Thyroid gland (tissue), 4 donors: Measurements from ENCODE around the gene PGM5. TPM values are rescaled to one million over a fixed set of nuclear protein-coding genes. Genes with fewer than 3 reads are reported as not detected.
"Not testable (repeated sequence)": the region's sequence is repeated elsewhere in the genome, so short reads cannot be mapped to it uniquely, and the experiment has no call there.

Source experiments
- DNase-seq, 2 donors: peaks; one replicate each; pipeline ENCODE4 v3.0.0-alpha.2; 2019
- H3K27ac ChIP-seq, 3 donors: fragments of 200-600 bp; sonication (generic); 1 replicate in 2 of 3; 2 replicates in 1 of 3; pipeline ENCODE4 v1.5.1; 2016 to 2019; ENCODE audit warnings: mild to moderate bottlenecking in 1 of 3, moderate library complexity in 1 of 3
- H3K27me3 ChIP-seq: fragments of 200-600 bp; sonication (generic); one replicate; pipeline ENCODE4 v1.5.1; 2019
- H3K36me3 ChIP-seq, 2 donors: fragments of 200-600 bp; sonication (generic); one replicate each; pipeline ENCODE4 v1.5.1; 2016 to 2019
- H3K4me1 ChIP-seq, 2 donors: fragments of 200-600 bp; sonication (generic); one replicate each; pipeline ENCODE4 v1.5.1; 2017 to 2019
- H3K4me3 ChIP-seq, 3 donors: fragments of 200-600 bp; sonication (generic); replicated peaks in 1 of 3; 1 replicate in 2 of 3; 2 replicates in 1 of 3; pipeline ENCODE4 v1.5.1; 2016; ENCODE audit warnings: mild to moderate bottlenecking in 1 of 3
- H3K9me3 ChIP-seq: fragments of 200-600 bp; sonication (generic); one replicate; pipeline ENCODE4 v1.5.1; 2017
- CTCF ChIP-seq, 6 experiments: fragments of 200-600 bp in 3 of 6; fragments of 450-650 bp in 3 of 6; sonication (generic) in 3 of 6; IDR thresholded peaks; one replicate each; pipeline ENCODE4 v1.5.1; 2016 to 2019; ENCODE audit warnings: antibody characterized with exemption in 6 of 6, mild to moderate bottlenecking in 2 of 6, inconsistent platforms in 1 of 6, moderate library complexity in 1 of 6
- WGBS, 2 donors: methylation state at CpG; one replicate each; pipeline ENCODE4 v1.1.5; 2017; 5-methylcytosine and 5-hydroxymethylcytosine counted together
- intact Hi-C: fragments of 100-400 bp; cut with DNase I; formaldehyde crosslinking; loops from one replicate; pipeline ENCODE4 v1.15.1; 2023
- total RNA-seq, 4 donors: library from RNA; depleted of rRNA; stranded (reverse); fragments of >200 nt; gene quantifications; one replicate each; pipeline ENCODE4 v1.2.3, GENCODE V29; 2016

Gene PGM5
- total RNA-seq, 4 donors from 2014 or later: 21.4 to 56.6 (median 29.0) TPM

GRCh38 chr9:68342265-68343025 lies 14.0 kb upstream of the PGM5 start:
- TF ChIP-seq CTCF (IDR thresholded peaks at IDR 0.05): peak in 1 of 6 experiments; percentile 31

GRCh38 chr9:68343242-68343641 lies 13.2 kb upstream of the PGM5 start:
- H3K27ac ChIP-seq, H3K4me3 ChIP-seq, H3K4me1 ChIP-seq, H3K9me3 ChIP-seq, DNase-seq, intact Hi-C loops, H3K36me3 ChIP-seq, H3K27me3 ChIP-seq: not testable (repeated sequence)
- 73 to 75% methylated on average over 4 of the region's 4 CpGs for WGBS, 2 donors

More at GRCh38 chr9:68342265-68343025, 14.0 kb upstream of the PGM5 start:
- H3K4me1 ChIP-seq, H3K27me3 ChIP-seq, intact Hi-C loops, H3K9me3 ChIP-seq, H3K36me3 ChIP-seq, DNase-seq, H3K27ac ChIP-seq, H3K4me3 ChIP-seq: not testable (repeated sequence)
- WGBS, 2 donors: 15 to 30% methylated on average over 3 to 5 of the region's 10 CpGs

- H3K4me1 ChIP-seq, H3K9me3 ChIP-seq, H3K27me3 ChIP-seq, intact Hi-C loops, H3K36me3 ChIP-seq, H3K27ac ChIP-seq, DNase-seq, H3K4me3 ChIP-seq: not testable (repeated sequence)
- WGBS, 2 donors: 30 to 62% methylated on average over 3 of the region's 4 CpGs
Measured at GRCh38 chr9:68343992-68344391, 12.4 kb upstream of the PGM5 start.

DNA sequence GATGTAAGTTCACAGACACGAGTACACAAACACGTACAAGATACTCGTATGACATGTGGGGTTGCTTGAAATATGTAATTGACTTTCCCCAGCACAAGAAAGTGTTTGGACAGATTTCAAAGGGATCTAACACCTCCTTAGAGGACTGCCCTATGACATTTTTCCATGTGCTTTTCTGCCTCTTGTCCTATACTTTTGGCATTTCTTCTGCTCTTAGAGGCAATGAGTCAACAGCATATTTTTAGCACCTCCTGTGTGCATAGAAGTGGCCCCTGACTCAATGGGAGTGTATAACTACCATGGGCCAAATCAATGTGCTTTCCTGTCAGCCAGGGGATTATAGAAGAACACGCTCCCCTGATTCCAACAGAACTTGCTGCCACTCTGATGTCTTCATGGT lies 4.7 kb upstream of the PGM5 start:
- H3K27me3 ChIP-seq, H3K27ac ChIP-seq, H3K4me3 ChIP-seq, H3K9me3 ChIP-seq, intact Hi-C loops, H3K36me3 ChIP-seq, DNase-seq, H3K4me1 ChIP-seq: not testable (repeated sequence)
- WGBS, 2 donors: 85 to 87% methylated on average over 4 of the region's 4 CpGs

DNA sequence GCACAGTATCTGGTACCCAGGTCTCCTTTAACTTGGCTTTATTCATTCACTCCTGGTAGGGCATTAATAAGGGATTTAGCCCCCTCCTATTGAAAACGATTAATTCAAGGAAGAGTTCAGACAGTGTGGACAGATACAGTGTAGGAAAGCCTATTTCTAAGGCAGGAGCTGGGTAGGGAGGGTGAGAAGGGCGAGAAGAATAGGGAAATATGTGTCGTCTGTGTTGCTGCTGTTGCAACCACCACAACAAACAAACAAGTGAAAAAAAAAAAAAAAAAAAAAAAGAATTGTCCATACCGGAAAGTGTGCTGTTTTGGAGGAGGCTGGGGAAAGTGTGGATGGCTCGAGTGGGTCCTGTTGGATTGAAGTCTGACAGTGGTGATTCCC lies 425 bp upstream of the PGM5 start:
- H3K27me3 ChIP-seq, H3K27ac ChIP-seq, H3K4me1 ChIP-seq, H3K4me3 ChIP-seq, intact Hi-C loops, H3K36me3 ChIP-seq, H3K9me3 ChIP-seq, DNase-seq: not testable (repeated sequence)
- WGBS, 2 donors: 13 to 16% methylated on average over 5 of the region's 5 CpGs

GRCh38 chr9:68357119-68357714 lies 806 bp downstream of the PGM5 start:
- peak overlapping the region in 1 of 3 donors; percentile 37 for H3K4me3 ChIP-seq
- H3K27ac ChIP-seq: peak overlapping the region in 2 of 3 donors; percentile 30 to 71
- DNase-seq, H3K36me3 ChIP-seq, H3K27me3 ChIP-seq, H3K4me1 ChIP-seq, H3K9me3 ChIP-seq, intact Hi-C loops: not testable (repeated sequence)
- 3 to 6% methylated on average over 6 to 7 of the region's 57 CpGs for WGBS, 2 donors

- H3K27me3 ChIP-seq, H3K9me3 ChIP-seq, intact Hi-C loops, DNase-seq, H3K36me3 ChIP-seq, H3K4me3 ChIP-seq, H3K4me1 ChIP-seq, H3K27ac ChIP-seq: not testable (repeated sequence)
- WGBS, 2 donors: 12 to 14% methylated on average over 6 of the region's 10 CpGs
Measured at GRCh38 chr9:68366933-68367547, 10.6 kb downstream of the PGM5 start.

GRCh38 chr9:68375789-68376188 lies 19.4 kb downstream of the PGM5 start:
- intact Hi-C loops, DNase-seq, H3K27me3 ChIP-seq, H3K4me1 ChIP-seq, H3K9me3 ChIP-seq, H3K4me3 ChIP-seq, H3K27ac ChIP-seq, H3K36me3 ChIP-seq: not testable (repeated sequence)
- 94 to 97% methylated on average over 4 of the region's 4 CpGs for WGBS, 2 donors

GRCh38 chr9:68377723-68378122 lies 21.3 kb downstream of the PGM5 start:
- DNase-seq, H3K4me1 ChIP-seq, H3K4me3 ChIP-seq, intact Hi-C loops, H3K36me3 ChIP-seq, H3K27me3 ChIP-seq, H3K27ac ChIP-seq, H3K9me3 ChIP-seq: not testable (repeated sequence)
- 23% methylated on average over 1 of the region's 1 CpG for WGBS, 2 donors

- H3K4me1 ChIP-seq, H3K36me3 ChIP-seq, H3K27ac ChIP-seq, H3K4me3 ChIP-seq, H3K27me3 ChIP-seq, intact Hi-C loops, DNase-seq, H3K9me3 ChIP-seq: not testable (repeated sequence)
- WGBS, 2 donors: 29 to 43% methylated on average over 1 of the region's 1 CpG
Measured at GRCh38 chr9:68383894-68384293, 27.5 kb downstream of the PGM5 start.

GRCh38 chr9:68389558-68389957 lies 33.1 kb downstream of the PGM5 start:
- H3K36me3 ChIP-seq, intact Hi-C loops, DNase-seq, H3K27ac ChIP-seq, H3K27me3 ChIP-seq, H3K4me1 ChIP-seq, H3K9me3 ChIP-seq, H3K4me3 ChIP-seq: not testable (repeated sequence)
- 81 to 82% methylated on average over 4 of the region's 4 CpGs for WGBS, 2 donors

DNA sequence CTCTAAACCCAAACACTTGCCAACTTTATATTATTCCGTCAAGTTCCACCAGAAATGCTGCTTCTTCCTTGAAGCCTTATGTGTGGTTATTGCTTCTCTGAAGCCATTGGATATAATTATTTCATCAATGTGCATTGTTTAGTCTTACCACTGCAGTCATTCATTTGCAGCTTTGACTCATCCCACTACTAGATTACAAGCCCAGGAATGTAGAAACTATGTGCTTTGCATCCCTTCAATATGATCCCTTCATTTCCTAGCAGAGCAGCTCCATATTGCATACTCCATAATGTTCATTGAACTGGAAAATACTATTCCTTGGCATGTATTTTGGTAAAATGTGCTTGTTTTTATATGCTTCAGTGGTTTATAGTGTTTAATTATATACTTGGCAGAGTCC lies 34.3 kb downstream of the PGM5 start:
- H3K27me3 ChIP-seq, DNase-seq, H3K4me3 ChIP-seq, H3K4me1 ChIP-seq, intact Hi-C loops, H3K27ac ChIP-seq, H3K9me3 ChIP-seq, H3K36me3 ChIP-seq: not testable (repeated sequence)
- WGBS, 2 donors: 96 to 100% methylated on average over 1 of the region's 1 CpG
